K562 (cell line): ENCODE results near the gene GAPDH. TPM values are rescaled to one million over a fixed set of nuclear protein-coding genes. Genes with fewer than 3 reads are reported as not detected.
A peak's percentile ranks its signal among the peaks of the same experiment; 100 is the strongest.

Experiments used
- CBX5 ChIP-seq: IDR thresholded peaks from 2 replicates; pipeline ENCODE4 v1.6.1; 2014; ENCODE audit warnings: low read depth, borderline replicate concordance
- CBX8 ChIP-seq: fragments of 200-600 bp; sonication (generic); IDR thresholded peaks from 2 replicates; pipeline ENCODE4 v1.6.1; 2012; ENCODE audit warnings: borderline replicate concordance, mixed run types, low read depth, mild to moderate bottlenecking, moderate library complexity, mixed read lengths, low read length, control low read depth, inconsistent platforms; ENCODE audit not compliant: poor library complexity, severe bottlenecking; ENCODE audit errors: extremely low read depth
- FOSL1 ChIP-seq: fragments of 200-800 bp; sonication (Bioruptor generic); conservative IDR thresholded peaks from 2 replicates; pipeline ENCODE4 v1.6.1; 2016; ENCODE audit warnings: missing genetic modification characterization, missing compliant biosample characterization
- GTF2F1 ChIP-seq: IDR thresholded peaks from 2 replicates; pipeline ENCODE4 v1.6.1; 2011; ENCODE audit warnings: low read depth, low read length, improper control_type of control experiment
- NEUROD1 ChIP-seq: fragments of 150-350 bp; IDR thresholded peaks from 2 replicates; pipeline ENCODE4 v1.6.1; 2014; ENCODE audit warnings: borderline replicate concordance, low read length, low read depth; ENCODE audit not compliant: partially characterized antibody
- NFIC ChIP-seq: fragments of 450-650 bp; IDR thresholded peaks from 2 replicates; pipeline ENCODE4 v1.6.1; 2017; ENCODE audit warnings: mild to moderate bottlenecking, inconsistent platforms
- RBM14 ChIP-seq: fragments of 200-400 bp; formaldehyde crosslinking; IDR thresholded peaks from 2 replicates; pipeline ENCODE4 v1.6.1; 2018; ENCODE audit warnings: low read depth, mild to moderate bottlenecking, low read length, moderate library complexity, borderline replicate concordance; ENCODE audit not compliant: insufficient read depth
- SPI1 ChIP-seq: IDR thresholded peaks from 2 replicates; pipeline ENCODE4 v1.6.1; 2011; ENCODE audit warnings: low read depth, low read length, control low read depth, borderline replicate concordance
- TOE1 ChIP-seq, 2 experiments: fragments of 450-650 bp in 1 of 2; sonication (generic) in 1 of 2; formaldehyde crosslinking in 1 of 2; IDR thresholded peaks; 2 replicates each; pipeline versions ENCODE4 v1.7.1 to v1.8.0; 2016 to 2022; ENCODE audit warnings: borderline replicate concordance in 2 of 2, mild to moderate bottlenecking in 2 of 2, antibody characterized with exemption in 1 of 2, inconsistent platforms in 1 of 2, low read depth in 1 of 2, missing genetic modification reagents in 1 of 2, moderate library complexity in 1 of 2
- ZNF431 ChIP-seq: sonication (generic); formaldehyde crosslinking; IDR thresholded peaks from 2 replicates; pipeline ENCODE4 v1.8.0; 2022; ENCODE audit warnings: mild to moderate bottlenecking, missing genetic modification reagents
- polyA plus RNA-seq, 8 experiments: library from polyadenylated mRNA; depleted of rRNA in 4 of 8; stranded (reverse) in 5 of 8; unstranded in 3 of 8; fragments of >200 nt; fragmentation: Nextera tagmentation in 2 of 8; fragmentation: Illumina TruSeq in 1 of 8; extraction: Ambion mirVana in 2 of 8; extraction: Trizol in 1 of 8; gene quantifications; 2 replicates each; pipeline versions ENCODE4 v1.2.1 to v1.2.3, GENCODE V29; 2011 to 2014; ENCODE audit warnings: inconsistent platforms in 1 of 8, missing spikeins in 1 of 8
- total RNA-seq, 7 experiments: library from RNA; depleted of rRNA in 6 of 7; stranded (reverse); fragments of >200 nt in 6 of 7; fragmentation: Illumina TruSeq in 2 of 7; extraction: Trizol in 2 of 7; gene quantifications; 2 replicates each; pipeline versions ENCODE4 v1.2.1 to v1.2.3, GENCODE V29; 2011 to 2021; ENCODE audit warnings: low replicate concordance in 1 of 7
- TF ChIP-seq, protein P1 (sequence below): sonication (generic); formaldehyde crosslinking; IDR thresholded peaks from 2 replicates; pipeline ENCODE4 v1.8.0; 2022; ENCODE audit warnings: missing genetic modification reagents, mild to moderate bottlenecking, borderline replicate concordance
- TF ChIP-seq, protein P2 (sequence below): sonication (generic); formaldehyde crosslinking; IDR thresholded peaks from 2 replicates; pipeline ENCODE4 v1.8.0; 2022; ENCODE audit warnings: mild to moderate bottlenecking, missing genetic modification reagents
- TF ChIP-seq, protein P3 (sequence below), 2 experiments: fragments of 200-800 bp in 1 of 2; sonication (Bioruptor generic) in 1 of 2; sonication (generic) in 1 of 2; formaldehyde crosslinking in 1 of 2; IDR thresholded peaks in 1 of 2; conservative IDR thresholded peaks in 1 of 2; 2 replicates each; pipeline versions ENCODE4 v1.5.0 to v1.6.1; 2016 to 2020; ENCODE audit warnings: missing compliant biosample characterization in 1 of 2, missing genetic modification characterization in 1 of 2, missing genetic modification reagents in 1 of 2

Gene GAPDH
- total and polyA plus RNA-seq, 9 of the 15 experiments (the other 6 are each of a cell fraction or from before 2014, with no cell fraction given) = 2,206 to 6,793 (median 4,217) TPM

DNA sequence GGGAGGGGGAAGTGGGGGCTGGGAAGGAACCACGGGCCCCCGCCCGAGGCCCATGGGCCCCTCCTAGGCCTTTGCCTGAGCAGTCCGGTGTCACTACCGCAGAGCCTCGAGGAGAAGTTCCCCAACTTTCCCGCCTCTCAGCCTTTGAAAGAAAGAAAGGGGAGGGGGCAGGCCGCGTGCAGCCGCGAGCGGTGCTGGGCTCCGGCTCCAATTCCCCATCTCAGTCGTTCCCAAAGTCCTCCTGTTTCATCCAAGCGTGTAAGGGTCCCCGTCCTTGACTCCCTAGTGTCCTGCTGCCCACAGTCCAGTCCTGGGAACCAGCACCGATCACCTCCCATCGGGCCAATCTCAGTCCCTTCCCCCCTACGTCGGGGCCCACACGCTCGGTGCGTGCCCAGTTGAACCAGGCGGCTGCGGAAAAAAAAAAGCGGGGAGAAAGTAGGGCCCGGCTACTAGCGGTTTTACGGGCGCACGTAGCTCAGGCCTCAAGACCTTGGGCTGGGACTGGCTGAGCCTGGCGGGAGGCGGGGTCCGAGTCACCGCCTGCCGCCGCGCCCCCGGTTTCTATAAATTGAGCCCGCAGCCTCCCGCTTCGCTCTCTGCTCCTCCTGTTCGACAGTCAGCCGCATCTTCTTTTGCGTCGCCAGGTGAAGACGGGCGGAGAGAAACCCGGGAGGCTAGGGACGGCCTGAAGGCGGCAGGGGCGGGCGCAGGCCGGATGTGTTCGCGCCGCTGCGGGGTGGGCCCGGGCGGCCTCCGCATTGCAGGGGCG lies at the start of gene GAPDH (continued):
- TF ChIP-seq, protein P1, sequence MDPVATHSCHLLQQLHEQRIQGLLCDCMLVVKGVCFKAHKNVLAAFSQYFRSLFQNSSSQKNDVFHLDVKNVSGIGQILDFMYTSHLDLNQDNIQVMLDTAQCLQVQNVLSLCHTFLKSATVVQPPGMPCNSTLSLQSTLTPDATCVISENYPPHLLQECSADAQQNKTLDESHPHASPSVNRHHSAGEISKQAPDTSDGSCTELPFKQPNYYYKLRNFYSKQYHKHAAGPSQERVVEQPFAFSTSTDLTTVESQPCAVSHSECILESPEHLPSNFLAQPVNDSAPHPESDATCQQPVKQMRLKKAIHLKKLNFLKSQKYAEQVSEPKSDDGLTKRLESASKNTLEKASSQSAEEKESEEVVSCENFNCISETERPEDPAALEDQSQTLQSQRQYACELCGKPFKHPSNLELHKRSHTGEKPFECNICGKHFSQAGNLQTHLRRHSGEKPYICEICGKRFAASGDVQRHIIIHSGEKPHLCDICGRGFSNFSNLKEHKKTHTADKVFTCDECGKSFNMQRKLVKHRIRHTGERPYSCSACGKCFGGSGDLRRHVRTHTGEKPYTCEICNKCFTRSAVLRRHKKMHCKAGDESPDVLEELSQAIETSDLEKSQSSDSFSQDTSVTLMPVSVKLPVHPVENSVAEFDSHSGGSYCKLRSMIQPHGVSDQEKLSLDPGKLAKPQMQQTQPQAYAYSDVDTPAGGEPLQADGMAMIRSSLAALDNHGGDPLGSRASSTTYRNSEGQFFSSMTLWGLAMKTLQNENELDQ (CRISPR knock-in tag) = peak; percentile 80; the same call in 1 of the 2 replicates
- TF ChIP-seq, protein P2, sequence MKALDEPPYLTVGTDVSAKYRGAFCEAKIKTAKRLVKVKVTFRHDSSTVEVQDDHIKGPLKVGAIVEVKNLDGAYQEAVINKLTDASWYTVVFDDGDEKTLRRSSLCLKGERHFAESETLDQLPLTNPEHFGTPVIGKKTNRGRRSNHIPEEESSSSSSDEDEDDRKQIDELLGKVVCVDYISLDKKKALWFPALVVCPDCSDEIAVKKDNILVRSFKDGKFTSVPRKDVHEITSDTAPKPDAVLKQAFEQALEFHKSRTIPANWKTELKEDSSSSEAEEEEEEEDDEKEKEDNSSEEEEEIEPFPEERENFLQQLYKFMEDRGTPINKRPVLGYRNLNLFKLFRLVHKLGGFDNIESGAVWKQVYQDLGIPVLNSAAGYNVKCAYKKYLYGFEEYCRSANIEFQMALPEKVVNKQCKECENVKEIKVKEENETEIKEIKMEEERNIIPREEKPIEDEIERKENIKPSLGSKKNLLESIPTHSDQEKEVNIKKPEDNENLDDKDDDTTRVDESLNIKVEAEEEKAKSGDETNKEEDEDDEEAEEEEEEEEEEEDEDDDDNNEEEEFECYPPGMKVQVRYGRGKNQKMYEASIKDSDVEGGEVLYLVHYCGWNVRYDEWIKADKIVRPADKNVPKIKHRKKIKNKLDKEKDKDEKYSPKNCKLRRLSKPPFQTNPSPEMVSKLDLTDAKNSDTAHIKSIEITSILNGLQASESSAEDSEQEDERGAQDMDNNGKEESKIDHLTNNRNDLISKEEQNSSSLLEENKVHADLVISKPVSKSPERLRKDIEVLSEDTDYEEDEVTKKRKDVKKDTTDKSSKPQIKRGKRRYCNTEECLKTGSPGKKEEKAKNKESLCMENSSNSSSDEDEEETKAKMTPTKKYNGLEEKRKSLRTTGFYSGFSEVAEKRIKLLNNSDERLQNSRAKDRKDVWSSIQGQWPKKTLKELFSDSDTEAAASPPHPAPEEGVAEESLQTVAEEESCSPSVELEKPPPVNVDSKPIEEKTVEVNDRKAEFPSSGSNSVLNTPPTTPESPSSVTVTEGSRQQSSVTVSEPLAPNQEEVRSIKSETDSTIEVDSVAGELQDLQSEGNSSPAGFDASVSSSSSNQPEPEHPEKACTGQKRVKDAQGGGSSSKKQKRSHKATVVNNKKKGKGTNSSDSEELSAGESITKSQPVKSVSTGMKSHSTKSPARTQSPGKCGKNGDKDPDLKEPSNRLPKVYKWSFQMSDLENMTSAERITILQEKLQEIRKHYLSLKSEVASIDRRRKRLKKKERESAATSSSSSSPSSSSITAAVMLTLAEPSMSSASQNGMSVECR (CRISPR knock-in tag) = peak; percentile 56; the same call in 1 of the 2 replicates
- TF ChIP-seq, protein P3, sequence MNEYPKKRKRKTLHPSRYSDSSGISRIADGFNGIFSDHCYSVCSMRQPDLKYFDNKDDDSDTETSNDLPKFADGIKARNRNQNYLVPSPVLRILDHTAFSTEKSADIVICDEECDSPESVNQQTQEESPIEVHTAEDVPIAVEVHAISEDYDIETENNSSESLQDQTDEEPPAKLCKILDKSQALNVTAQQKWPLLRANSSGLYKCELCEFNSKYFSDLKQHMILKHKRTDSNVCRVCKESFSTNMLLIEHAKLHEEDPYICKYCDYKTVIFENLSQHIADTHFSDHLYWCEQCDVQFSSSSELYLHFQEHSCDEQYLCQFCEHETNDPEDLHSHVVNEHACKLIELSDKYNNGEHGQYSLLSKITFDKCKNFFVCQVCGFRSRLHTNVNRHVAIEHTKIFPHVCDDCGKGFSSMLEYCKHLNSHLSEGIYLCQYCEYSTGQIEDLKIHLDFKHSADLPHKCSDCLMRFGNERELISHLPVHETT (CRISPR knock-in tag; conservative IDR thresholded peaks at IDR 0.05 in 1 of 2, IDR thresholded peaks at IDR 0.05 in 1 of 2) = 0 out of 4 replicates have a peak, but pooled peaks of 1 of the 2 experiments have one; percentile 45
- peak; percentile 16; the same call in 1 of the 2 replicates for TF ChIP-seq FOSL1 (tag)
- no peak for TF ChIP-seq CBX8
- peak; percentile 79; the same call in 1 of the 2 replicates for TF ChIP-seq TOE1 (IDR thresholded peaks at IDR 0.05; ENCODE audit: borderline replicate concordance)
- no peak for TF ChIP-seq TOE1 (CRISPR knock-in tag; IDR thresholded peaks at IDR 0.05; ENCODE audit: borderline replicate concordance, low read depth)
- peak; percentile 90 for TF ChIP-seq ZNF431 (CRISPR knock-in tag)
- no peak for TF ChIP-seq CBX5
- TF ChIP-seq NFIC = peak; percentile 64
- TF ChIP-seq RBM14 = peak; percentile 64; the same call in 1 of the 2 replicates
- no peak for TF ChIP-seq SPI1
- peak; percentile 72 for TF ChIP-seq NEUROD1
- TF ChIP-seq GTF2F1 = peak; percentile 96
